ENCODE data around the gene BTG1. TPM values are rescaled to one million over a fixed set of nuclear protein-coding genes. Genes with fewer than 3 reads are reported as not detected.
A peak's percentile ranks its signal among the peaks of the same experiment; 100 is the strongest.

Gene BTG1
- total RNA-seq, 1 experiment from 2014 or later = 5.1 TPM

DNA sequence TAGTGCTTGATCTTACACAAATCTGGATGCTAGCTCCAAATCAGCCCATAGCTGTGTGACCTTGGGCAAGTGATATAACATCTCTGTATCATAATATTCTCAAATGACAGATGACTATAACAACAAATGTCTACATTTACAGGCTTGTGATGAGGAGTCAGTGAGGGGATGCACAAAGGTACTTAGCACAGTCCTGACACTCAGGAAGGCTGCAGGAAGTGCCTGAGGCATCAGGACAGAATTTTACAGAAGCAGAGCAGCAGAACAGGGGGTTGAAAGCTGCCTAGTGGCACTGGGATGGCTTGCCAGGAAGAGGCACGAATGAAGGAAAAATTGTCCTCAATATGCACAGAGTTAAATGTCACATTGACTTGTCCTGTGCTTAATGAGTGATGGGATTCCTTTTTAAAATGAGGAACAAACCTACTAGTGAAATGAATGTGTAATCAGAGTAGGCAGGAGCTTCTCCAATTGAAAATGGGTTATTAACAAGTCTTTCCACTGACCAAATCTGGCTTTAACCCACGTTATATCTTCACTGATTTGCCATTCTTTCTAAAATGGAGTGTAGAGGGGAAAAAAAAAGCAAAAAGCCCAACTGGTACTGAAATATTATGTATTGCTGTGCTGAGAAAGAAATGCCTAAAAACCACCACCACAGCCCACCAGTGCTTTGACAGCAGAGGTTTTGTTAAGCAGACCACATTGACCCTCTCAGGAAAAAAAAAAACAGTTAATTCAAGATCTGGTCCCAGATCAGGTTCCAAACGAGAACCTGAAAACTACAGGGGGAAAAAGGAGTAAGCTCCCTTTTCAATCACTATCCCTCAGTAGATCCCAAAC is 11.6 kb downstream of the BTG1 start:
- no peak for DNase-seq (ENCODE audit: low spot score)

DNA sequence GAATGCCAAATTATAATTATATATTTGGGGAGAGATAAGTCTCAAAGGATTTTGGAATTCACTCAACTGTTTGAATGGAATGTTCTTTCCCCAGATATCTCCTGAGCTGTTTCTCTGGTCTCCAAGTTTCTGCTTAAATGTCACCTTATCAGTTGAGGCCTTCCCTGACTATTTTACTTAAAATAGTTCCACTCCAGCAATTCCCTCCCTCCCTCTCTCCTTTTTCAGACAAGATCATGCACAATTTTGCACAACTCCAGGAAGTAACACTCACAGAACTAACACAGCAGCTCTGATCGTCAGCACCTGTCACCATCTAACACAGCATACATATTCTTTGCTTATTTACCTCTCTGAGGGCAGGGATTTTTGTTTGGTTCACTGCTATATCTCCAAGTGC is 12.5 kb downstream of the BTG1 start:
- DNase-seq (ENCODE audit: low spot score) = no peak

DNA sequence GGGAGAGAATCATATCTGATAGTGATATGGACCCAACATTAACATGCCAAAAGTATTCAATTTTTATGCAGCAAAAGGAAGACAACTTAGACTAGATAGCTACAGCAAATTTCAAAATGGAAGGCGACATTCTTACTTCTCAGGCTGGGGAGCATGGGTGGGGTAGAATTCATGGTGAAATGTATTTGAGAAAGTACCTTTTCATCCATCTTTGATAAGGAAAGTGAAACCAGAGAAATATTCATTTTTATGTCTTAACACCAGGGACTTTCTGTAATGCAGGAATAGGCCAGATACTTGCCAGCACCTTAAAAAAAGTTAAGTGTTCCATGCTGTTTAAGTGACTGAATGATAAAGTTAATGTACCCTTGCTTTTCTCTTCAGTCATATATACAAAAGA is 13.4 kb downstream of the BTG1 start:
- DNase-seq (ENCODE audit: low spot score) = no peak

DNA sequence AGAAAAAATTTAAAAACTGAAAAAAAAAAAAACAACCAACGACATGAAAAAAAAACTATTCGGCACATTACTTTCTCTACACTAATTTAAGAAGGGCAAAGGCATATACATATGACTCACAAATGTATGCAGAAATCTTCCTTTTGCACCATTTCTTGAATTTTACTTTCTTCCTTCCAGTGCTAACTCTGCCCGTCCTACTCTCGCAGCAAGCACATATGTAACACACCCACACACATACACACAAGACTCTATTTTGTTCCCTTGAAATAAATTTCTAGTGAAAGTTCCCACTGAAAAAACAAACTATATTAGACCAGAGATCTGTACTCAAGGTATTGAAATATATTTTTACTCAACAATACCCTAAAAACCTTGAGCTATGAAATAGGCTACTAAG is 14.6 kb downstream of the BTG1 start:
- DNase-seq (ENCODE audit: low spot score) = no peak

DNA sequence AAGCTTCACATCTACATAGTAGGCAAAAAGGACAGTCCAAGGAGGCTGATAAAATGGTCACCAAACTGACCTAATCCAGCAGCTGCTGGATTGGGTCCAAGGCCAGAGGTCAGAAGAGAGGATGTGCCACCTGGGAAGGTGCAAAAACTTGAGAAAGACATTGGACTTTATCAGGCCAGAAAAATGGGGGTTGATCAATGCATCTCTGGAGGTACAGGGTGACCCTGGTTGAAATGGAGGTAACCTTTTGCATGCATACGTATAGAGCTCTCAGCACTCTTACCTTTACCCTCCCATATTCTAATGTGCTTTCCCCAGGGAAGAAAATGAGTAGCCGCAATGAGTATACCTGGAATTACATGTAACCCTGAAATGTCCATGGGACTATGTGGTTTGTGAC is 16.0 kb downstream of the BTG1 start:
- no peak for DNase-seq (ENCODE audit: low spot score)

DNA sequence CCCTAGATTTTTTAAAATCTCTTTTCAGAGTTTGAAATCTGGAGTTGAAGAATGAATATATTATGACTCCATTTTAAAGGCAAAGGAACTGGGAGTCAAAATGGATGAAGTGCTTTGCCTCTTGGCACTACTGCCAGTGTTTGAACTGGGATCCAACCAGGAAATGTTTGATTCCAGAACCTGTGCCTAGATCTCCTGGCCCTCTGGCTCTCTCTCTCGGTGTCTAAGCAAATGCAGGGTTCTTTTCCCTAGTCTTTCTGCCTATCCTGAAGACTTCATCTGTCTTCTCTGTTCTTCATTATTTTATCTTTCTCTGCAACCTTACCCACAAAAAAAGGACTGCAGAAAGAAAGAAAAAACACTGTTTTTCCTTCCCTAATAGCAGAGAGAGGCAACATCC is 17.0 kb downstream of the BTG1 start:
- no peak for DNase-seq (ENCODE audit: low spot score)

DNA sequence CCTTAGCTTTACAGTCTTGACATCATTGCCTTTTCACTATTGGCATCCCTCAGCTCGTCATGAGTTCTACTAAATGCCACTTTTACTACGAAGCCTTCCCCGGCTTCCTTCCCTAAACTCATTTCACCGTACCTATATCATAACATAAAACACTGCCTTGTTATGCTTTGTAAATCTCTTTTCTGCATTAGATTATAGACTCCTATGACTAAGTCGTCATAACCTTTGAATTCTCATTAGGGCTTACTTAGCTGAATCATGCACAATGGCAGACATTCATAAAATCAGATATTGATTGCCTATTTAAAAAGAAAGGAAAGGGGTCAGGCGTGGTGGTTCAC is 21.0 kb downstream of the BTG1 start:
- no peak for DNase-seq (ENCODE audit: low spot score)

DNA sequence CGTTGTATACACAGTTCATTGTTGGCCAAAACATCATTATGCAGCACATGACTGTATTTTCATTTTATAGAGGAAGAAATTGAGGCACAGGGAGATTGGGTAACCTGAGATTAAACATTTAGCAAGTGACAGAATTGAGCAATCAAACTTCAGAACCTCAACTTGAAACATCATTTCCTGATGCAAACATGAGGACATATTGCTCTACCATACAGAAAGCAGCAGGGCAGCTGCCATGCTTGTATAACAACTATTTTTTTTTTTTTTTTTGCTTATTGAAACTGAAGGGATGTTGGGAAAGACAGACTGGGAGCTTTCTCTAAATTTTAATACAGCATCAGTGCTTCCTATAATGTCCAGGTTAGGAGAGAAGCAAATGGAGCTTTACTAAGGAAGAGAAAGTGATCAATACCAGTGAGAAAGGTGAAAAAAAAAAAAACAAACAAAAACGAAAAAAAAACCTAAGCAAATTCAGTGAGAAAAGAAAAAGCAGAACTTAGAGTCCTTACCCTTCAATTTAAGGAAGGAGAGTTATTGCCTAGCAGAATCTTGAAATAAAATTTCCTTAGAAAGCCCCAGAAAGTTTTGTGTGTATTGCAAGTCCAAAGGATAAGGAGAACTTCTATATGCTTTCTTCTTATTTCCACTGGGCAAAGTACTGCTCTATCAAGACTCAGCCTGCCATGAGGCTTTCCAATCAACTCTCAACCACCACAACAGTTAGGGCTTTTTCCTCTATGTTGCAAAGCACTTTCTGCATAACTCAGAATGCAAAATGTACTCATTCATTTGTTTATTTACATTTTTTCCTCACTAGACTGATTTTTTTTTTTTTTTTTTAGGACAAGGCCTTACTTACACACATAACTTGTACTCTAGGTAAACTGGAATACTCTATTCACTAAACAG is 21.6 kb downstream of the BTG1 start:
- no peak for DNase-seq (ENCODE audit: low spot score)

DNA sequence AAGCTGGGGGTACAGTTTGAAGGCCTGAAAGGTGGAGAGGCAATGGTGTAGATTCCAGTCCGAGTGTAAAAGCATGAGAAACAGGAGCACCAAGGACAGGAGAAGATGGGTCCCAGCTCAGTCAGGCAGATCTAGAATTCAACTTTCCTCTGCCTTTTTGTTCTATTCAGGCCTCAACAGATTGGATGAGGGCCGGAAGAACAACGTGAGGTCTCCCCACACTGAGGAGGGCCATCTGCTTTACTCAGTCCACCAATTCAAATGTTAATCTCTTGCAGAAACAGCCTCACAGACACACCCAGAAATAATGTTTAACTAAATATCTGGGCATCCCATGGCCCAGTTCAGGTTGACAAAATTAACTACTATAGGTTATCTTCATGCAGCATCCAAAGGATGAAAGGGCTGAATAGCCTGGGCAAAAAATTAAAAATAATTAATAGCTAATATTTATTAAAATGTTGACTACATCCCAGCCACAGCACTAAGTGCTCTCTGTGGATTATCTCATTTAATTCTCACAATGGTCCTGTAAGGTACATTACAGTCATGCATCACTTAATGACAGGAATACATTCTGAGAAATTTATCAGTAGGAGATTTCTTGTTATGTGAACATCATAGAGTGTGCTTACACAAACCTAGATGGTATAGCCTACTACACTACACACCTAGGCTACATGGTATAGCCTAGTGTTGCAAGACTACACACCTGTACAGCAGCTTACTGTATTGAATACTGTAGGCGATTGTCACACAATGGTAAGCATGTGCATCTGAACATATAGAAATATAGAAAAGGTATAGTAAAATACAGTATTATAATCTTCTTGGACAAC is 22.5 kb downstream of the BTG1 start:
- no peak for DNase-seq (ENCODE audit: low spot score)

DNA sequence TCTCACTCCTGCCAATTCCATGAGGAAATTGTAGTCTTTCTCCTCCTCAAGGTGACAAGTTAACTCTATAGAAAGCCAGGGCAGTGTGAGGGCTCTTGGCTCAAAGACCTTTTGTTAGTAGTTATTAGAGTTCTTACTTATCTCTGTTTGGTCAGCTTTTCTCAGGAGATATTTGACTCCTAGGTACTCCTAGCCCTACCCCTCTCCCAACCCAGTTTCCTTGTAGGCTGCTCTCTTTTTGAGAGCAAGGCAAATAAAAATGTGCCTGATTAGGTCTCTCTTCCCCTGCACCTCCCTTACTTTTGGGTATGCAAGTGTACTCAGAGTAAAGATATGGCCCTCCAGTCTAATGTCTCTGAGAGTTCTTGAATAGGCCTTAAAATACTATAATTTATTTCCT is 23.8 kb downstream of the BTG1 start:
- no peak for DNase-seq (ENCODE audit: low spot score)

DNA sequence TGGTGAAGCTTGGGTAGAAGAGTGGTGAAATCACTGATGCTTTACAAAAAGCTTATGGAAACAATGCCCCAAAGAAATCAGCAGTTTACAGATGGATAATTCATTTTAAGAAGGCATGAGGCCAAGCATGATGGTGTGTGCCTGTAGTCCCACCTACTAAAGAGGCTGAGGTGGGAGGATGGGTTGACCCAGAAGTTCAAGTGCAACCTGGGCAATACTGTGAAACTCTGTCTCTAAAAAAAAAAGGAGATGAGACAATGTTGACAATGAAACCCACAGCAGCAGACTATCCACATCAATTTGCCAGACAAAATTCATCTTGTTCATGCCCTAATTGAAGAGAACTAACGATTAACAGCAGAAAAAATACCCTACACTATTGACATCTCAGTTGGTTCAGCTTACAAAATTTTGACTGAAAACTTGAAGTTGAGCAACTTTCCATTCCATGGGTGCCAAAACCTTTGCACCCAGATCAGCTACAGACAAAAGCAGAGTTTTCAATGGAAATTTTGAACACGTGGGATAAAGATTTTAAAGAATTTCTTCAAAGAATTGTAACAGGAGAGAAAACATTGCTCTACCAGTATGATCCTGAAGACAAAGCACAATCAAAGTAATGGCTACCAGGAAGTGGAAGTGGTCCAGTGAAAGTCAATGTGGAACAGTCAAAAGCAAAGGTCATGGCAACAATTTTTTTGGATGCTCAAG is 26.7 kb downstream of the BTG1 start:
- DNase-seq (ENCODE audit: low spot score) = no peak

DNA sequence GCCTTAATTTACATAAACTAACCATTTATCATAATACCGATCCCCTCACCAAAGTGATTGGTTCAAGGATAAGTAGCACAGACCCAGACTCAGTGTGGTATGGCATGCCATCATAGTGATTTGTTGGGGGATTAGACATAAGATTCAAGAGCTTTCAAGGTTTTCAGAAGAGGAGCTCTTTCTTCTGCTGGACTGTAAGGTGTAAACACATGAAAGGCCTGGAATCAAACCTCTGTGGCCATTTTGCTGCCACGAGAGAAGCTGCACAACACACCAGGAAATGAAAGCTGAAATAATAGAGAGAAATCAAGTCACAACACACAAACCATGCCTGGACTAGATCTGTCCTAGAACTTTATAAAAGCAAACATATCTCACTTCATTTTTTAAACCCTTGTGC is 30.8 kb downstream of the BTG1 start:
- DNase-seq (ENCODE audit: low spot score) = no peak

DNA sequence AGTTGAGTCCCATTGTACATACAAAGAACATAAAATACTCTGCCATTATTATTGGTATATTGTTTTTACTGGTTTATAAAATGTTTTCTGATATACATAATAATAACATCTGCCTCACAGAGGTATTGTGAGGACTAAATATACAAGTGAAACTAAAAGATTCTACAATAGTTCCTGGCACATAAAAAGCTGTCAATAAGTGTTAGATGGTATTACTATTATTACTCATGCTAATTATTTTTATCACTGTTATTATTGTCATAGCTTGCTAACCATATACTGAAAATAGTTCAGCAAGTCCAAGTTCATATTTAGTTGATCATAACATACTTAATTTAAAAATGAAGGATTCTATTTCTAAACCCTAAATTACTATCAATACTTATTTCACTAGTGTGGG is 34.4 kb downstream of the BTG1 start:
- no peak for DNase-seq (ENCODE audit: low spot score)

DNA sequence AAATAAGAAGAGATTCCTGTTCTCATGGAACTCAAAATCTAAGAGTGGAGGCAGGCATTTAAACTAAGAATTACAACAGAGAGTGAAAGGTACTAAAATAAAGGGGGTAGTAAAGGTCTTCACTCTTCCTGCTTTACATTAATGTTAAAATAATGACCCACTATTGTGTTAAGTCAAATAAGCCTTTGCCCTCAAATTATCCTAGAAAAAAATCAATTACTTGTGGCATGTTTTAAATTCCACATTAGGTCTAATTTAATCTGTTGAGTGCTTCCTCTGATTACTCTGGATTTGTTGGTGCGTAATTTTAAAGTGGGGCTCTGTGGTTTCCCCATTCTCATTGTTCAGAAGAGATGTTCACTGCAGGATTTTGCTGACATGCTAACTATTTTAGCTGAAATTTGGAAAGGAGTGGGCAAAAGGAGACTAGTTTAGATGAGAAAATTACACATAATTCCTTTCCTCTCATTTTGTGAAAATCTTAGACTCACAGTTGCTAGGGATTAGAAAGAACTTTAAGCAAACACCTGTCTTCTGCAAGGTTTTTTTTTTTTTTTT is 35.5 kb downstream of the BTG1 start:
- DNase-seq (ENCODE audit: low spot score) = no peak

DNA sequence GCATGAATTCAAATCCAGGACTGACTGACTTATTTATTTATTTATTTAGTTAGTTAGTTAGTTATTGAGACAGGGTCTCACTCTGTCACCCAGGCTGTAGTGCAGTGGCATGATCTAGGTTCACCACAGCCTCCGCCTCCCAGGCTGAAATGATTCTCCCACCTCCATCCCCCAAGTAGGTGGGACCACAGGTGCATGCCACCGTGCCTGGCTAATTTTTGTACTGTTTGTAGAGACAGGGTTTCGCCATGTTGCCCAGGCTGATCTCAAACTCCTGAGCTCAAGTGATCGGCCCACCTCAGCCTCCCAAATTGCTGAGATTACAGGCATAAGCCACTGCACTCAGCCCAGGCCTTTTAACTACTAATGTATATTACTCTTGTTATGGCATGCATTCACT is 36.0 kb downstream of the BTG1 start:
- no peak for DNase-seq (ENCODE audit: low spot score)

DNA sequence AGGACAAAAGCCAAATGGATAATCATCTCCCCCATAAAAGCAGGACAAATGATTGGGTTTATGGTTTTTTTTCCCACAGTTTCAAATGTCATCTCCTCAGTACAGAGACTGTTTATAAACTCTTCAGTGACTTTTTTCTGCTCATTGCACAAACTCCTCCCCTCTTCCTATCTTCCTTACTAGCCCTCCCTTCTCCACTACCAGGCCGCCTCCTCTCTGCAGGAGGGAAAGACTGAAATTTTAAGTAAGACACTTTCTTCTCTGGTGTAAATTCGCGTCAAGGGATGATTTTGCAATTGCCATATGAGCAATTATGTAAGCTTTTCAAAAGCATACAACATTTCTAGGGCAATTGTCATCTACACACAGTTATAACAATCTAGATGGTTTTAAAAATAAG is 37.0 kb downstream of the BTG1 start:
- DNase-seq (ENCODE audit: low spot score) = peak; percentile 50

DNA sequence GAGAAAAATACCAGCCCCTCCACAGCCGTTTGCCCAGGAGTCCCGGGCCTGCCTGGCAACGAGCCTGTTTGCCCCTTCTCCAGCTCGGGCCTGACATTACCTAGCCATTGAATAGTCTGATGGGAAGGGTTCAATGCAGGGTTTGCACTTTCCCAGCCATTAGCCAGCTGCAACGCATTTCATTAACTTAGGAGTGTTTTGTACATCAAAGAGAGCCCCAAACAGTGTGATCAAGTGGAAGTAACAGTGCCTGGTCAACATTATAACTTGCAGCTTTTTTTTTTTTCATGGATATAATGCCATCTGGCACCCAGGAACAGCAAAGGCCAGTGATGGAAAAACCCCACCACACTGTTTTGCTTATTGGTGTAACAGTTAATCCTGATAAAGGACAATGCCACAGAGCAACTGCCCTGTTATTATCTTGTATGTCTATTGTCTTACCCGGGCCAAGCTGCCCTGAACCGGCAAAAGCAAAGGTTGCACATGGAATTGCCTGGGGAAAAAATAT is 38.0 kb downstream of the BTG1 start:
- DNase-seq (ENCODE audit: low spot score) = no peak

DNA sequence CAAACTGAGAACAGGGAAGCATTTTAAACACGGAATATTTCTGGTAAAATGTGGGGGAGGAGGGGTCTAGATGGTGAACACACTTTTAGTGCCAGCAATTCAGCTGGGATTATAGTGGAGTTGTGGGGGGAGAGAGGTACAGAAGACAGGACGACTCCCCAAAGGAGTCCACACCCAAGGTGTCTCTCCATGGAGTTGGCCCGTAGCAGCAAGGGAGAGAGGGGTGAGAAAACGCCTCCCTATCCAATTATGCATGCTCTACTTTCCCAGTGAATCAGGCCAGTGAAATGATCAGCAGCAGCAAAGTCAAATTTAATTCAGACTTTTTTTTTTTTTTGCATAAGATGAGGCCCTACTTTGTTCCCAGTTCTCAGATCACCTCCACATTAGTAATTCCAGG is 38.6 kb downstream of the BTG1 start:
- no peak for DNase-seq (ENCODE audit: low spot score)

DNA sequence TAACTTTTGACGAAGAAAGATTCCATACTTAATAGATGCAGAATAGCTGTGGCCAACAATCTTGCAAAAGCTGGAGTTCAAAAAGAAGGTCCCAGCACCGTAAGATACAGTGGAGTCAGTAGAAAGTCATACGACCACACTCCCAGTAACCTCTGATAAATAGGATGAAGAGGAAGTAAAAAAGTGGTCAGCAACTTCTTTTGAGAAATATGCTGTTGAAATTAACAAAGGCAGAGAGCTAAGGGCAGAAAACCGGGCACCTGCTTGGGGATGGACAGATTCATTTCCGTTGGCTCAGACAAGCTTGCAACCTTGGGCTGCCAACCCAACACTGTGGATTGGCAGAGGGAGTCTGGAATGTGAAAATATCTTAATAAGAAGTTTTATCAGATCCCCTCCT is 40.0 kb downstream of the BTG1 start:
- no peak for DNase-seq (ENCODE audit: low spot score)

DNA sequence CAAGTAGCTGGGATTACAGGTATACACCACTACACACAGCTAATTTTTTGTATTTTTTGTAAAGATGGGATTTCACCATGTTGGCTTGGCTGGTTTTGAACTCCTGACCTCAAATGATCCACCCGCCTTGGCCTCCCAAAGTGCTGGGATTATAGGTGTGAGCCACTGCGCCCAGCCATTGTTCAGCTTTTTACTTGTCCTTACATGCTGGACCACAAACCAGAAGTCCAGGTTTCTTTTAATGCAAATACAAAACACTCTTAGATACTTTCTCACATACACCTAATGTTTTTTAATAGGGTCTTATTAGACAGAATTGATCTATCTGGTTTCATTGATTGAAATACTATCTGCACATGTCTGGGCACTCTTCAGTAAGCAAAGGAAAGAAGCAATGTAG is 40.5 kb downstream of the BTG1 start:
- DNase-seq (ENCODE audit: low spot score) = no peak

DNA sequence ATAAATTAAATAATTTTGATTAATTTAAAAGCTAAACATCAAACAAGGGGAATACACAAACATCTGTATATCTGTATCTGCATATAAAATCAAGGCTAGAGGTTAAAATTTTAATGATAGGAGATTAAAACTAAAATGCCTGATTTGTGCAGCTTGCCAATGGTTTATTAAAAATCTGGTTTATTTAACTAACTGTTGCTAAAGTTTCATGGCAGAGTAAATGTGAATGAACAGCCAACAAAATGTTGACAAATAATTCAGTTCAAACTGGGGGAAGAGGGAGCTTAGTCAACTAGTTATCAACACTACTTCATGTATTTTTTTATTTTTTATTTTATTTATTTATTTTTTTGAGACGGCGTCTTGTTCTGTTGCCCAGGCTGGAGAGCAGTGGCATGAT is 43.0 kb downstream of the BTG1 start:
- no peak for DNase-seq (ENCODE audit: low spot score)

Data from H4 (cell line).